Nephron (organoid): Measurements from ENCODE around the gene ZNF611.
"Not testable (repeated sequence)": the region's sequence is repeated elsewhere in the genome, so short reads cannot be mapped to it uniquely, and the experiment has no call there.

Source experiments
- H3K27ac Mint-ChIP-seq, 3 experiments: 2 replicates each; pipeline ENCODE4 v1.8.0; 2020; ENCODE audit warnings: mixed read lengths in 3 of 3, mild to moderate bottlenecking in 2 of 3, moderate library complexity in 1 of 3
- H3K27me3 Mint-ChIP-seq: 2 replicates; pipeline ENCODE4 v1.8.0; 2021; ENCODE audit warnings: low read depth, mild to moderate bottlenecking, moderate library complexity, mixed read lengths
- H3K36me3 Mint-ChIP-seq: 2 replicates; pipeline ENCODE4 v1.8.0; 2020; ENCODE audit warnings: low read depth, mixed read lengths
- H3K4me1 Mint-ChIP-seq: 2 replicates; pipeline ENCODE4 v1.8.0; 2020; ENCODE audit warnings: mixed read lengths
- H3K4me3 Mint-ChIP-seq, 3 experiments: 2 replicates each; pipeline ENCODE4 v1.8.0; 2020; ENCODE audit warnings: mild to moderate bottlenecking in 3 of 3, mixed read lengths in 3 of 3, moderate library complexity in 2 of 3
- H3K9me3 Mint-ChIP-seq: 2 replicates; pipeline ENCODE4 v1.8.0; 2020; ENCODE audit warnings: mixed read lengths
- CTCF ChIP-seq, 3 experiments: fragments of 200-600 bp; sonication (generic); IDR thresholded peaks; one replicate each; pipeline ENCODE4 v1.5.0; 2021; ENCODE audit warnings: antibody characterized with exemption in 3 of 3; ENCODE audit not compliant: unreplicated experiment in 3 of 3

The ZNF611 gene

GRCh38 chr19:52734893-52735661 is at the start of gene ZNF611:
Gene ZNF611, minus strand, starts transcription at chr19:52735044. Its CDS starts 19,150 bp downstream, at chr19:52715894.
- Mint-ChIP-seq H3K9me3 (no peaks in the 10 kb centered on the region), H3K36me3 (peaks cover 5% of the 10 kb centered on the region), H3K4me3 (peak within 1 kb of the TSS; percentile 95 to 96 (median 95)), H3K4me1 (peaks cover 35% of the 10 kb centered on the region), H3K27ac (peak within 1 kb of the TSS; percentile 99 to 100 (median 99)), H3K27me3 (no peaks in the 10 kb centered on the region)
- peak; percentile 71 to 79 (median 73) for TF ChIP-seq CTCF (IDR thresholded peaks at IDR 0.05; ENCODE audit: unreplicated experiment in 3 of 3)

- not testable (repeated sequence) for H3K4me3 Mint-ChIP-seq, H3K9me3 Mint-ChIP-seq, H3K27ac Mint-ChIP-seq
- peaks cover 12% of the 10 kb centered on the region for H3K36me3 Mint-ChIP-seq
- peaks cover 14% of the 10 kb centered on the region for H3K4me1 Mint-ChIP-seq
- H3K27me3 Mint-ChIP-seq, result peaks cover 19% of the 10 kb centered on the region
Observed at GRCh38 chr19:52782864-52783263, 48.0 kb upstream of the ZNF611 start.

- Mint-ChIP-seq H3K27me3 (no peaks in the 10 kb centered on the region), H3K36me3 (peaks cover 12% of the 10 kb centered on the region), H3K27ac (no peak overlapping the region), H3K4me3 (no peak overlapping the region), H3K4me1 (no peaks in the 10 kb centered on the region), H3K9me3 (no peaks in the 10 kb centered on the region)
- no peak for TF ChIP-seq CTCF (IDR thresholded peaks at IDR 0.05; ENCODE audit: unreplicated experiment in 3 of 3)
Observed at GRCh38 chr19:52778811-52779210, 44.0 kb upstream of the ZNF611 start.

- H3K9me3 Mint-ChIP-seq, H3K27me3 Mint-ChIP-seq, H3K4me1 Mint-ChIP-seq, H3K36me3 Mint-ChIP-seq, H3K4me3 Mint-ChIP-seq, H3K27ac Mint-ChIP-seq: not testable (repeated sequence)
Observed at GRCh38 chr19:52756447-52756846, 21.6 kb upstream of the ZNF611 start.

GRCh38 chr19:52749780-52750179 is 14.9 kb upstream of the ZNF611 start:
- no peak for TF ChIP-seq CTCF (IDR thresholded peaks at IDR 0.05; ENCODE audit: unreplicated experiment in 3 of 3)
- H3K4me3 Mint-ChIP-seq, result no peak overlapping the region
- H3K4me1 Mint-ChIP-seq, result peaks cover 7% of the 10 kb centered on the region
- no peaks in the 10 kb centered on the region for H3K36me3 Mint-ChIP-seq
- peaks cover 1% of the 10 kb centered on the region for H3K9me3 Mint-ChIP-seq
- H3K27me3 Mint-ChIP-seq, result no peaks in the 10 kb centered on the region
- H3K27ac Mint-ChIP-seq, result no peak overlapping the region

- no peaks in the 10 kb centered on the region for H3K36me3 Mint-ChIP-seq
- peaks cover 7% of the 10 kb centered on the region for H3K4me1 Mint-ChIP-seq
- no peak overlapping the region for H3K27ac Mint-ChIP-seq
- peaks cover 8% of the 10 kb centered on the region for H3K27me3 Mint-ChIP-seq
- peak overlapping the region in 1 of 3 experiments; percentile 16 for H3K4me3 Mint-ChIP-seq
- no peaks in the 10 kb centered on the region for H3K9me3 Mint-ChIP-seq
- peak; percentile 59 to 61 (median 60) for TF ChIP-seq CTCF (IDR thresholded peaks at IDR 0.05; ENCODE audit: unreplicated experiment in 3 of 3)
Observed at GRCh38 chr19:52748336-52748950, 13.6 kb upstream of the ZNF611 start.

GRCh38 chr19:52745919-52746318 is 11.1 kb upstream of the ZNF611 start:
- peaks cover 27% of the 10 kb centered on the region for H3K4me1 Mint-ChIP-seq
- not testable (repeated sequence) for H3K27me3 Mint-ChIP-seq, H3K4me3 Mint-ChIP-seq, H3K36me3 Mint-ChIP-seq, H3K27ac Mint-ChIP-seq, H3K9me3 Mint-ChIP-seq
